ENCODE data around the gene PNMA8A. TPM values are rescaled to one million over a fixed set of nuclear protein-coding genes. Genes with fewer than 3 reads are reported as not detected.

PNMA8A gene
- total and polyA plus RNA-seq, 7 donors, result 0.11 to 3.8 (median 0.93) TPM

DNA sequence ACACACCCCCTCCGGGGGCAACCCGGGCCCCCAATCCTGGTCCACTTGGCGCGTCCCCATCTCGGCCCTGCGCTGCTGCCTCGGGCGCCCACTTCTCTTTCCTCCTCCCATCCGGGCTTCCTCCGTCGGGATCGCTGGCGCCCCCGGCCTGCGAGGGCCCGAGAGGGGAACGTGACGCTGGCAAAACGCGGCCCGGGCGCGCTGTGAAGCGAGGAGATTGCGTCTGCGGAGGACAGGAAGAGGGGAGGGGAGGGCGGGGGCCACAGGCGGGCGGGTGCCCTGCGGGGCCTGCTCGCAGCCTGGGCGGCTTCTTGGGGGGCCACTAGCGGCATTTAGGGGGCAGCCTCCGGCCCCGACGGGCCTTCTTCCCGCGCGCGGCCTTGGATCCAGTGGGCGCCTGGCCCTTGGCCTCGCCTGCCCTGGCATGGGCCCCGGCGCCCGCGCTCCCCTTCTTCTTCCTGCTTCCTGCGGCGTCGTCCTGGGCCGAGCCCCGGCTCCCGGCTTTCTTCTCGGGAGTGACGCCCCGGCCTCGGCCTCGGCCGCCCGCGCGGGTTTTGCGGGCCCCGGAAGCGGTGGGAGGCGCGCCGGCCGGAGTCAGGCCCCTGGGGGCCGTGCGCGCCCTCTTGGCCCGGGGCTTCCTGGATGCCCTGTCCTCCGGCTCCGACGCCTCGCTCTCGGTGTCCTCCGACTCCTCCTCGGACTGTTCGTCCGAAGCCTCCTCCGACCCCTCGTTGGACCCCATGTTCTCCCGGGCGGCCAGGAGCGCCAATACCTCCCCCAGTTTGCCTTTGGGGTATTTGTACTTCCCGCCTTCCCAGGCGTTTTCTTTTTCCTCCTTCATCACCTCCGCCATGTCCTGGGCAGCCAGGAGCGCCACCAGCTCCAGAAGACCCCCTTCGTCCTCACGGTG lies 22.1 kb upstream of the PNMA8A start:
- Histone ChIP-seq H3K9me3 (no peaks in the 10 kb centered on the region), H3K4me3 (peak overlapping the region; percentile 62), H3K27ac (peak overlapping the region; percentile 41), H3K4me1 (no peaks in the 10 kb centered on the region), H3K36me3 (ENCODE audit: insufficient read depth in 1 of 2, low read depth in 1 of 2) (no peaks in the 10 kb centered on the region), H3K27me3 (ENCODE audit: insufficient read depth in 3 of 3, low read length in 2 of 3) (peaks cover 0 to 60% (median 23%) of the 10 kb centered on the region in 3 donors)
- TF ChIP-seq, protein P1, sequence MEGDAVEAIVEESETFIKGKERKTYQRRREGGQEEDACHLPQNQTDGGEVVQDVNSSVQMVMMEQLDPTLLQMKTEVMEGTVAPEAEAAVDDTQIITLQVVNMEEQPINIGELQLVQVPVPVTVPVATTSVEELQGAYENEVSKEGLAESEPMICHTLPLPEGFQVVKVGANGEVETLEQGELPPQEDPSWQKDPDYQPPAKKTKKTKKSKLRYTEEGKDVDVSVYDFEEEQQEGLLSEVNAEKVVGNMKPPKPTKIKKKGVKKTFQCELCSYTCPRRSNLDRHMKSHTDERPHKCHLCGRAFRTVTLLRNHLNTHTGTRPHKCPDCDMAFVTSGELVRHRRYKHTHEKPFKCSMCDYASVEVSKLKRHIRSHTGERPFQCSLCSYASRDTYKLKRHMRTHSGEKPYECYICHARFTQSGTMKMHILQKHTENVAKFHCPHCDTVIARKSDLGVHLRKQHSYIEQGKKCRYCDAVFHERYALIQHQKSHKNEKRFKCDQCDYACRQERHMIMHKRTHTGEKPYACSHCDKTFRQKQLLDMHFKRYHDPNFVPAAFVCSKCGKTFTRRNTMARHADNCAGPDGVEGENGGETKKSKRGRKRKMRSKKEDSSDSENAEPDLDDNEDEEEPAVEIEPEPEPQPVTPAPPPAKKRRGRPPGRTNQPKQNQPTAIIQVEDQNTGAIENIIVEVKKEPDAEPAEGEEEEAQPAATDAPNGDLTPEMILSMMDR (IDR thresholded peaks at IDR 0.05), result no peak
- WGBS, 3 donors, result 37 to 44% (median 41%) methylated on average over 55 to 92 of the region's 92 CpGs
- DNase-seq, result peak; percentile 55 to 71
- intact Hi-C loops (cut with DNase I), result no loop called here
- ATAC-seq, result peak in 2 of 4 donors; percentile 31 to 44

DNA sequence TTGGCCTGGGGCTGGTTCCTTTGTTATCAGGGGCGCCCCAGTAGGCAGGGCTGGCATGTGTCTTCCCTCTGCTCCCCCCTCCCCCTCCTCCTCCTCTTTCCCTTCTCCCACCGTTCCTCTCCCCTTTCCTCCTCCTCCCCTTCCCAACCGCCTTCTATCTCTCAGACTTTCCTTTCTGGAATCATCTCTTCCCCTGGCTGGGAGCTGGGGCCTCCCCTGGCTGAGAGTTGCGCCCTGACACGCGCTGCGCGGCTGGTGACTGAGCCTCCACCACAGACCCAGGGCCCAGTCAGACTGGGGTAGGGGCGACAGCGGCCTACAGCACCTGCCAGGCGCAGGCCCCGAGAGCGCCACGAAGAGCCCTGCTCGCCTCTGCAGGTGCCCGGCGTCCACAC lies 21.5 kb upstream of the PNMA8A start:
- TF ChIP-seq, protein P1 (IDR thresholded peaks at IDR 0.05), result no peak
- intact Hi-C loops (cut with DNase I), result no loop called here
- ATAC-seq (peak in 1 of 4 donors; percentile 24), DNase-seq (no peak)
- peaks cover 0 to 67% (median 23%) of the 10 kb centered on the region in 3 donors for H3K27me3 ChIP-seq (ENCODE audit: insufficient read depth in 3 of 3, low read length in 2 of 3)
- no peaks in the 10 kb centered on the region for H3K4me1 ChIP-seq
- 57 to 63% (median 58%) methylated on average over 17 of the region's 17 CpGs for WGBS, 3 donors
- peak overlapping the region; percentile 62 for H3K4me3 ChIP-seq
- H3K36me3 ChIP-seq (ENCODE audit: insufficient read depth in 1 of 2, low read depth in 1 of 2), result no peaks in the 10 kb centered on the region
- H3K27ac ChIP-seq, result peak overlapping the region; percentile 41
- H3K9me3 ChIP-seq, result no peaks in the 10 kb centered on the region

DNA sequence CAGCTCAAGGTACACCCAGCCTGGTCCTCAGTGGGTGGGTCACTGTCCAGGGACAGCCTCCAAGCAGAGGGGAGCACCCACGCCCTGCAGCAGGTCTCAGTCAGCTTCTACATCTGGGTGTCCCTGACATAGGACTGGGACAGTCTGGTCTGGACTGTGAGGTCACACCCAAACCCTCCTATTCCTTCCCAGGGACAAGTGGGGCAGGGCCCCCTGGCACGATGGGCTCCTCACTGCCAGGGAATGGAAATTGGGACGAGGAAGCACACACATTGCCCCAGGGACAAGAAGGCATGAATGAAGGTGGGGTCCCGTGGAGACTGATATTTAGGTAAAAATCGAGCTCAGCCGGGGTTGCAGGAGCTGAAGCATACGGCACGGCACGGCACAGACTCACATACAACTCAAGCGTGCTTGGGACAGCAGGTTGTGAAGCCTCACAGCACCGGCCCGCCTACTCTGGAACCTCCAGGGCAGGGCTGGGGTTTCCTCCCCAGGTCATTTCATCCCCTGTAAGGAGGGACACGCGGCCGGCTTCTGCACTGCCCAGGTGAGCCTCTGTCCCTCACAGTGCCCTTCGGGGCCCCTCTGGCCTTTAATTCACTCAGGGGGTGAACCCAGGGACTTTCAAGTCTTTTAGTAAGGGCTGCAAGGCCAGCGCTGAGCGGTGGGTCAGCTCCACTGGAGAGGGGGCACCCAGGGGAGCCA lies 20.8 kb upstream of the PNMA8A start:
- H3K27ac ChIP-seq, result no peak overlapping the region
- no peak for ATAC-seq
- H3K4me3 ChIP-seq, result no peak overlapping the region
- H3K27me3 ChIP-seq (ENCODE audit: insufficient read depth in 3 of 3, low read length in 2 of 3), result peaks cover 0 to 72% (median 23%) of the 10 kb centered on the region in 3 donors
- DNase-seq, result no peak
- TF ChIP-seq, protein P1 (IDR thresholded peaks at IDR 0.05), result no peak
- H3K36me3 ChIP-seq (ENCODE audit: insufficient read depth in 1 of 2, low read depth in 1 of 2), result no peaks in the 10 kb centered on the region
- no peaks in the 10 kb centered on the region for H3K9me3 ChIP-seq
- WGBS, 3 donors, result 75 to 77% (median 77%) methylated on average over 18 of the region's 18 CpGs
- no peaks in the 10 kb centered on the region for H3K4me1 ChIP-seq
- intact Hi-C loops (cut with DNase I), result no loop called here

DNA sequence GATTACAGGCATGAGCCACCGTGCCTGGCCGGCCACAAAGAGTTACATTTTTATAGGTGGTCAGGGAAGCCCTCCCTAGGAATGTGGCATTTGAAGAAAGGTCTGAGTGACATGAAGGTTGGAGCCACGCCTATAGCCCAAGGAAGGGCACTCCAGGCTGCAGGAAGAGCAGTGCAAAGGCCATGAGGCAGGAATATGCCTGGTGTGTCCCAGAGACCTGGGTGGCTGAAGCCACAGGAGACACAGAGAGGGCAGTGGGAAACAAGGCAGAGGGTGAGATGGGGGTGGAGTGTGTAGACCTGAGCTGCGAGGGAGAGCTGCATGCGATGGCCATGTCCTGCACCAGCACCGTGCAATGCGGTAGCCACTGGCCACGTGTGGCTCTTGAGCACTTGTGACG lies 19.4 kb upstream of the PNMA8A start:
- intact Hi-C loops (cut with DNase I), result no loop called here
- TF ChIP-seq, protein P1 (IDR thresholded peaks at IDR 0.05), result no peak
- ATAC-seq (no peak), DNase-seq (no peak)
- H3K9me3 ChIP-seq, result no peaks in the 10 kb centered on the region
- 86 to 87% (median 86%) methylated on average over 9 of the region's 9 CpGs for WGBS, 3 donors
- no peak overlapping the region for H3K4me3 ChIP-seq
- H3K36me3 ChIP-seq (ENCODE audit: insufficient read depth in 1 of 2, low read depth in 1 of 2), result no peaks in the 10 kb centered on the region
- H3K27me3 ChIP-seq (ENCODE audit: insufficient read depth in 3 of 3, low read length in 2 of 3), result peaks cover 0 to 81% (median 26%) of the 10 kb centered on the region in 3 donors
- no peak overlapping the region for H3K27ac ChIP-seq
- no peaks in the 10 kb centered on the region for H3K4me1 ChIP-seq
